Liver (tissue), 9 donors: Measurements from ENCODE around the gene RPUSD2. TPM values are rescaled to one million over a fixed set of nuclear protein-coding genes. Genes with fewer than 3 reads are reported as not detected.

ENCODE experiments used
- DNase-seq: peaks from one replicate; pipeline ENCODE4 v3.0.0-alpha.2; 2017; ENCODE audit warnings: low spot score
- H3K27ac ChIP-seq, 2 donors: one replicate each; pipeline ENCODE4 v1.7.0; 2013; ENCODE audit warnings: inconsistent platforms in 2 of 2, low read length in 2 of 2, control low read depth in 1 of 2, low read depth in 1 of 2, mild to moderate bottlenecking in 1 of 2
- H3K27me3 ChIP-seq, 4 donors: one replicate each; pipeline versions ENCODE4 v1.6.1 to v1.7.0; 2013; ENCODE audit warnings: low read length in 3 of 4, inconsistent platforms in 1 of 4, mild to moderate bottlenecking in 1 of 4, moderate library complexity in 1 of 4; ENCODE audit not compliant: control insufficient read depth in 4 of 4, insufficient read depth in 4 of 4
- H3K36me3 ChIP-seq, 4 donors: one replicate each; pipeline versions ENCODE4 v1.6.1 to v1.7.0; 2013; ENCODE audit warnings: low read length in 3 of 4, mild to moderate bottlenecking in 3 of 4, low read depth in 1 of 4, moderate library complexity in 1 of 4; ENCODE audit not compliant: control insufficient read depth in 4 of 4, insufficient read depth in 3 of 4
- H3K4me1 ChIP-seq, 4 donors: one replicate each; pipeline versions ENCODE4 v1.6.1 to v1.7.0; 2013; ENCODE audit warnings: low read length in 3 of 4, mild to moderate bottlenecking in 3 of 4, moderate library complexity in 1 of 4; ENCODE audit not compliant: control insufficient read depth in 4 of 4, insufficient read depth in 4 of 4
- H3K4me3 ChIP-seq, 3 donors: one replicate each; pipeline versions ENCODE4 v1.6.1 to v1.7.0; 2013; ENCODE audit warnings: low read length in 3 of 3, control low read depth in 1 of 3, low read depth in 1 of 3, mild to moderate bottlenecking in 1 of 3
- H3K9ac ChIP-seq, 2 donors: one replicate each; pipeline ENCODE4 v1.7.0; 2013; ENCODE audit warnings: low read length in 2 of 2, mild to moderate bottlenecking in 2 of 2, moderate library complexity in 2 of 2, control low read depth in 1 of 2, low read depth in 1 of 2
- H3K9me3 ChIP-seq, 4 donors: one replicate each; pipeline versions ENCODE4 v1.6.1 to v1.7.0; 2013; ENCODE audit warnings: low read length in 3 of 4; ENCODE audit not compliant: control insufficient read depth in 4 of 4
- EGR1 ChIP-seq, 2 donors: IDR thresholded peaks; 2 replicates each; pipeline ENCODE4 v1.6.1; 2016 to 2018; ENCODE audit warnings: antibody characterized with exemption in 2 of 2, low read depth in 2 of 2
- FOXA1 ChIP-seq: IDR thresholded peaks from 2 replicates; pipeline ENCODE4 v1.6.1; 2016; ENCODE audit warnings: antibody characterized with exemption
- FOXA2 ChIP-seq: IDR thresholded peaks from 2 replicates; pipeline ENCODE4 v1.6.1; 2016; ENCODE audit warnings: antibody characterized with exemption
- GABPA ChIP-seq, 2 donors: IDR thresholded peaks in 1 of 2; conservative IDR thresholded peaks in 1 of 2; 2 replicates each; pipeline ENCODE4 v1.6.1; 2016; ENCODE audit warnings: antibody characterized with exemption in 2 of 2, mild to moderate bottlenecking in 1 of 2, moderate library complexity in 1 of 2
- HNF4A ChIP-seq, 2 donors: conservative IDR thresholded peaks; 2 replicates each; pipeline ENCODE4 v1.6.1; 2016; ENCODE audit warnings: antibody characterized with exemption in 2 of 2, mild to moderate bottlenecking in 2 of 2
- HNF4G ChIP-seq: IDR thresholded peaks from 2 replicates; pipeline ENCODE4 v1.6.1; 2016; ENCODE audit warnings: antibody characterized with exemption
- JUND ChIP-seq, 2 donors: IDR thresholded peaks; 2 replicates each; pipeline ENCODE4 v1.6.1; 2016; ENCODE audit warnings: antibody characterized with exemption in 2 of 2
- NR2F2 ChIP-seq: IDR thresholded peaks from 2 replicates; pipeline ENCODE4 v1.6.1; 2016; ENCODE audit warnings: antibody characterized with exemption
- RAD21 ChIP-seq, 2 donors: IDR thresholded peaks; 2 replicates each; pipeline ENCODE4 v1.6.1; 2016; ENCODE audit warnings: antibody characterized with exemption in 2 of 2, mild to moderate bottlenecking in 2 of 2
- RXRA ChIP-seq, 2 donors: IDR thresholded peaks; 2 replicates each; pipeline ENCODE4 v1.6.1; 2017 to 2018; ENCODE audit warnings: antibody characterized with exemption in 2 of 2, mild to moderate bottlenecking in 1 of 2
- SP1 ChIP-seq: IDR thresholded peaks from 2 replicates; pipeline ENCODE4 v1.6.1; 2018; ENCODE audit warnings: antibody characterized with exemption, mild to moderate bottlenecking
- TAF1 ChIP-seq: conservative IDR thresholded peaks from 2 replicates; pipeline ENCODE4 v1.6.1; 2016; ENCODE audit warnings: antibody characterized with exemption, mild to moderate bottlenecking
- YY1 ChIP-seq: IDR thresholded peaks from 2 replicates; pipeline ENCODE4 v1.6.1; 2016; ENCODE audit warnings: antibody characterized with exemption, mild to moderate bottlenecking
- ZBTB33 ChIP-seq: IDR thresholded peaks from 2 replicates; pipeline ENCODE4 v1.6.1; 2016; ENCODE audit warnings: antibody characterized with exemption
- WGBS: extraction: QIAGEN DNeasy Blood & Tissue Kit; methylation state at CpG from one replicate; pipeline ENCODE4 v1.1.7; 2013; 5-methylcytosine and 5-hydroxymethylcytosine counted together
- polyA plus RNA-seq, 2 donors: library from polyadenylated mRNA; stranded (reverse) in 1 of 2; unstranded in 1 of 2; fragments of 200-250 nt in 1 of 2; fragments of >200 nt in 1 of 2; fragmentation: Nextera tagmentation in 1 of 2; extraction: Ambion mirVana in 1 of 2; gene quantifications; one replicate each; pipeline versions ENCODE4 v1.2.1 to v1.2.3, GENCODE V29; 2013 to 2015
- total RNA-seq, 2 donors: library from RNA; depleted of rRNA; stranded (reverse); fragments of >200 nt; gene quantifications; one replicate each; pipeline ENCODE4 v1.2.3, GENCODE V29; 2014
- TF ChIP-seq, protein P1 (sequence below): IDR thresholded peaks from 2 replicates; pipeline ENCODE4 v1.6.1; 2016; ENCODE audit warnings: antibody characterized with exemption
- TF ChIP-seq, protein P2 (sequence below): IDR thresholded peaks from 2 replicates; pipeline ENCODE4 v1.6.1; 2016; ENCODE audit warnings: antibody characterized with exemption, mild to moderate bottlenecking
- TF ChIP-seq, protein P3 (sequence below): IDR thresholded peaks from 2 replicates; pipeline ENCODE4 v1.6.1; 2016; ENCODE audit warnings: antibody characterized with exemption
- TF ChIP-seq, protein P4 (sequence below): fragments of 150-350 bp; IDR thresholded peaks from 2 replicates; pipeline ENCODE4 v1.5.1; 2017; ENCODE audit warnings: improper control_type of control experiment, low read depth, low read length; ENCODE audit not compliant: missing input control
- donor health status: healthy.
- donor health status: healthy.
- donor health status: healthy.
- donor health status: healthy.
- donor health status: healthy.

Gene RPUSD2
- total and polyA plus RNA-seq, 4 donors: 5.3 to 7.6 (median 6.6) TPM

GRCh38 chr15:40538976-40539375, 30.1 kb upstream of the RPUSD2 start:
- DNase-seq: no peak
- Histone ChIP-seq H3K27ac (no peak overlapping the region), H3K27me3 (no peaks in the 10 kb centered on the region), H3K9me3 (no peaks in the 10 kb centered on the region), H3K9ac (no peak overlapping the region), H3K4me1 (no peaks in the 10 kb centered on the region), H3K4me3 (no peak overlapping the region), H3K36me3 (peaks cover 0 to 2% (median 0%) of the 10 kb centered on the region in 4 donors)
- WGBS: 91% methylated on average over 6 of the region's 6 CpGs
- TF ChIP-seq YY1 (no peak), SP1 (no peak), EGR1 (IDR thresholded peaks at IDR 0.05; ENCODE audit: low read depth in 2 of 2) (no peak), HNF4A (conservative IDR thresholded peaks at IDR 0.05) (no peak), TAF1 (no peak), FOXA2 (no peak), HNF4G (no peak), NR2F2 (no peak), GABPA (IDR thresholded peaks at IDR 0.05 in 1 of 2, conservative IDR thresholded peaks at IDR 0.05 in 1 of 2) (no peak), FOXA1 (no peak), RXRA (IDR thresholded peaks at IDR 0.05) (no peak), RAD21 (IDR thresholded peaks at IDR 0.05) (no peak), JUND (IDR thresholded peaks at IDR 0.05) (no peak), ZBTB33 (no peak)
- TF ChIP-seq, protein P1, sequence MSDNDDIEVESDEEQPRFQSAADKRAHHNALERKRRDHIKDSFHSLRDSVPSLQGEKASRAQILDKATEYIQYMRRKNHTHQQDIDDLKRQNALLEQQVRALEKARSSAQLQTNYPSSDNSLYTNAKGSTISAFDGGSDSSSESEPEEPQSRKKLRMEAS: no peak
- TF ChIP-seq, protein P2, sequence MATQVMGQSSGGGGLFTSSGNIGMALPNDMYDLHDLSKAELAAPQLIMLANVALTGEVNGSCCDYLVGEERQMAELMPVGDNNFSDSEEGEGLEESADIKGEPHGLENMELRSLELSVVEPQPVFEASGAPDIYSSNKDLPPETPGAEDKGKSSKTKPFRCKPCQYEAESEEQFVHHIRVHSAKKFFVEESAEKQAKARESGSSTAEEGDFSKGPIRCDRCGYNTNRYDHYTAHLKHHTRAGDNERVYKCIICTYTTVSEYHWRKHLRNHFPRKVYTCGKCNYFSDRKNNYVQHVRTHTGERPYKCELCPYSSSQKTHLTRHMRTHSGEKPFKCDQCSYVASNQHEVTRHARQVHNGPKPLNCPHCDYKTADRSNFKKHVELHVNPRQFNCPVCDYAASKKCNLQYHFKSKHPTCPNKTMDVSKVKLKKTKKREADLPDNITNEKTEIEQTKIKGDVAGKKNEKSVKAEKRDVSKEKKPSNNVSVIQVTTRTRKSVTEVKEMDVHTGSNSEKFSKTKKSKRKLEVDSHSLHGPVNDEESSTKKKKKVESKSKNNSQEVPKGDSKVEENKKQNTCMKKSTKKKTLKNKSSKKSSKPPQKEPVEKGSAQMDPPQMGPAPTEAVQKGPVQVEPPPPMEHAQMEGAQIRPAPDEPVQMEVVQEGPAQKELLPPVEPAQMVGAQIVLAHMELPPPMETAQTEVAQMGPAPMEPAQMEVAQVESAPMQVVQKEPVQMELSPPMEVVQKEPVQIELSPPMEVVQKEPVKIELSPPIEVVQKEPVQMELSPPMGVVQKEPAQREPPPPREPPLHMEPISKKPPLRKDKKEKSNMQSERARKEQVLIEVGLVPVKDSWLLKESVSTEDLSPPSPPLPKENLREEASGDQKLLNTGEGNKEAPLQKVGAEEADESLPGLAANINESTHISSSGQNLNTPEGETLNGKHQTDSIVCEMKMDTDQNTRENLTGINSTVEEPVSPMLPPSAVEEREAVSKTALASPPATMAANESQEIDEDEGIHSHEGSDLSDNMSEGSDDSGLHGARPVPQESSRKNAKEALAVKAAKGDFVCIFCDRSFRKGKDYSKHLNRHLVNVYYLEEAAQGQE: no peak
- TF ChIP-seq, protein P3, sequence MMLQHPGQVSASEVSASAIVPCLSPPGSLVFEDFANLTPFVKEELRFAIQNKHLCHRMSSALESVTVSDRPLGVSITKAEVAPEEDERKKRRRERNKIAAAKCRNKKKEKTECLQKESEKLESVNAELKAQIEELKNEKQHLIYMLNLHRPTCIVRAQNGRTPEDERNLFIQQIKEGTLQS: no peak
- TF ChIP-seq, protein P4, sequence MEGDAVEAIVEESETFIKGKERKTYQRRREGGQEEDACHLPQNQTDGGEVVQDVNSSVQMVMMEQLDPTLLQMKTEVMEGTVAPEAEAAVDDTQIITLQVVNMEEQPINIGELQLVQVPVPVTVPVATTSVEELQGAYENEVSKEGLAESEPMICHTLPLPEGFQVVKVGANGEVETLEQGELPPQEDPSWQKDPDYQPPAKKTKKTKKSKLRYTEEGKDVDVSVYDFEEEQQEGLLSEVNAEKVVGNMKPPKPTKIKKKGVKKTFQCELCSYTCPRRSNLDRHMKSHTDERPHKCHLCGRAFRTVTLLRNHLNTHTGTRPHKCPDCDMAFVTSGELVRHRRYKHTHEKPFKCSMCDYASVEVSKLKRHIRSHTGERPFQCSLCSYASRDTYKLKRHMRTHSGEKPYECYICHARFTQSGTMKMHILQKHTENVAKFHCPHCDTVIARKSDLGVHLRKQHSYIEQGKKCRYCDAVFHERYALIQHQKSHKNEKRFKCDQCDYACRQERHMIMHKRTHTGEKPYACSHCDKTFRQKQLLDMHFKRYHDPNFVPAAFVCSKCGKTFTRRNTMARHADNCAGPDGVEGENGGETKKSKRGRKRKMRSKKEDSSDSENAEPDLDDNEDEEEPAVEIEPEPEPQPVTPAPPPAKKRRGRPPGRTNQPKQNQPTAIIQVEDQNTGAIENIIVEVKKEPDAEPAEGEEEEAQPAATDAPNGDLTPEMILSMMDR: no peak
